ENCODE data around the gene SEC24B. TPM values are rescaled to one million over a fixed set of nuclear protein-coding genes. Genes with fewer than 3 reads are reported as not detected.
"Not testable (repeated sequence)": the region's sequence is repeated elsewhere in the genome, so short reads cannot be mapped to it uniquely, and the experiment has no call there.

SEC24B gene
- total RNA-seq, 1 experiment from 2014 or later = 19.4 TPM

DNA sequence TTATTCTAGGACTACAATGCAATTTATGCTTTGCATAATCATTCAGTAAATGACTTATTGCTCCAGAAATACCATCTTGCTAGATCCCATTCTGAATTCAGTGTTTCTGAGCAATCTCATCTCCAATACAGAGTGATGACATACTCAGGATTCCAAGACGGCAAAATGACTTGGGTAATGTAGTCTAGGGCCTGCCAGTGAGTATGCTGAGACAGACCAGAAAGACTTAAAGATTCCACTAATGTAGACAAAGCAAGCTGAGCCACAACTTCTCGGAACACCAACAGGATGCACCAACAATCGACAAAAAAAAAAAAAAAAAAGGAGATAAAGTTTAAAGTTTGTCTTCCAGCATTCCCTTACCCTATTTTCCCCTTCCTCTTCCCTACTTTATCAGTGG lies 919 bp upstream of the SEC24B start:
- peak; percentile 15 for DNase-seq (ENCODE audit: low spot score)

DNA sequence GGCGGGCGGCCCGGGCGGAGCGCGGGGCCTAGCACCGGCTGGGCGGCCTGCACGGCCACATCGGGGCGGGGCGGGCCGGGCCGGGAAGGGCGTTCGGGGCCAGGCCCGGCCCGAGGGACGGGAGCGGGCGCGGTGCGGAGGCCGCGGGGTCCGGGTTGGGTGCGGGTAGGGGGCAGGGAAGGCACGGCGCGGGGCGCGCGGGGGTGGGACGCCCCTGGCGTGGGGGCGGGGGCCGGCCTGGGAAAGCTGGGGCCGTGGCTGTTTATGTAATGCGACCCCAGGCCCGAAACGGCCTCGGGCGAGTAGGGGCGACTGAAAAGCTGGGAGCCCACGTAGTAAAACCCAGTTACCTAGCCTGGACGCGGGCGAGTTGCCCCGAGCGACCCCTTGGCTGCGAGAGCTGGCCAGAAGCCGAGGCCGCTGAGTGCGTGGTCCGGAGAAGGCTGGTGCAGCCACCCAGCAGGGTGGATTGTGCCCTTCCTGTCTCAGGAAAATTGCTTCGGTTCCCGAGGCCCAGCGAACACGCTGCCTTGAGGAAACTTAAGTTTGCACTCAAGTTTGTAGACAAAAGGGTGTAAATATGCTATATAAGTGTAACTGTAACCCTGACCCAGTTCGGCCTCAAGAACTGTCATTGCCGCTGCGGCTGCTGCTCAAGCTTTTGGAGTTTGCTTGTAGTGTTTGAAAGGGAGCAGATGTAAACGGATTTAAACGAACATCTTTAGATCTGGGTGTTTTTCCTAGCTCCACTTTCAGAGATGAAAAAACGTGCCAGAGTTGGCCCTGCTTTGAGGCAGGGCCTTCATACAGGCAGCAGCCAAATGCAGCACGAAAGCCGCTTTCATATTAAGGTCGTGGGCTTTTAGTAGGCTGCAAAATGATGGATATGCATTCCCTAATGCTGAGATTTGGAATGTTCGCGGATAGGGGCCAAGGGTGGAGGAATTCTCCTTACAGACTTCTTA lies 674 bp downstream of the SEC24B start:
- peak; percentile 6 for DNase-seq (ENCODE audit: low spot score)

DNA sequence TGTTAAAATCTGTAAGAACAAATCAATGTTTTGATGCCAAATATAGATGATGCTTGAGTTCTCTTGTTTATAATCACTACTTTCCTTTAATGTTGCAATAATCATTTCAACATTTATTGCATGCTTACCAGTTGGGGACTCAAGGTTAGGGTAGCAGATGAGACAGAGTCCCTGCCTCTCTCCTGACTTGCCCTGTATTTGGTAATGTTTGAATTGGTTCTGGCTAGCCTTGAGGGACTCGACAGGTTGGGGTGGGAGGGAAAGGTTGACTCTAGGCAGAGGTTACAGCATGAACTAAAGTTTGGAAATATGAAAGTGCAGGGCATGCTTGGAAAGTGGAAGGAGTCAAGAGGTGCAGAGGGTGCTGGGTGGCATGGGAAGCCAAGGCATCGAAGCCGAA lies 2.0 kb downstream of the SEC24B start:
- no peak for DNase-seq (ENCODE audit: low spot score)

DNA sequence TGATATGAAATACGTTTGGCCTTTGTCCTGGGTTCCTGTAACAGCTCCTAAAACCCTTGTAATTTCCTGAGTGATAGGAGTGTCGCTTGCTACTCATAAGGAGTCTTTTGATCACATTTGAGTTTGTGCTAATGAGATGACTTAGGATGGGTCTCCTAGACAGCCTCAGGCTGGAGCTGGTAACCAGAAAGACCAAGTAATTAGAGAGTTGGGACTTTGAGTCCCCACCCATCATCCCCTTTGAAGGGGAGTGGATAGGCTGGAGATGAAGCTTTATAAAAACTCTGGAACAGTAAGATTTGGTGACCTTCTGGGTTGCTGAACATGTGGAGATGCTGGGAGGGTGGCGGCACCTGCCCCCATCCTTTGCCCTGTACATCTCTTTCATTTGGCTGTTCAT lies 2.9 kb downstream of the SEC24B start:
- no peak for DNase-seq (ENCODE audit: low spot score)

DNA sequence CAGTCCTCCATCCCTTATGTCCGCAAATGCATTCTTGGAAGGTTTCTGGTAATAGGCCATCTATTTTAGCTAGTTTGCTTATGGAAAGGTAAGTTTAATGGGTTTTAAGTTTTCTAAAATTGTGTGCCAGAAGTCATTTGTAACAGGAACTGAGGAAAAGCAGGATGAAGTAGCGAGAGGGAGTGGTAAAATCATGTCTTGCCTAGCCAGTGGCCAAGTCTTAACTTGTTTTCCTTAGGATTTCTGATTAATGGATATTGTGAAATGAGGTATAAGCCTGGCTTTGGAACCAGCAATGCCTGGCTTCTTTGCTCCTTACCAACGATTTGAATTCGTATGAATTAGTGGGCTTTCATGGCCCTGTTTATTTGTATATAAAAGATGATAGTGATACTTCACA lies 7.3 kb downstream of the SEC24B start:
- DNase-seq (ENCODE audit: low spot score) = no peak

DNA sequence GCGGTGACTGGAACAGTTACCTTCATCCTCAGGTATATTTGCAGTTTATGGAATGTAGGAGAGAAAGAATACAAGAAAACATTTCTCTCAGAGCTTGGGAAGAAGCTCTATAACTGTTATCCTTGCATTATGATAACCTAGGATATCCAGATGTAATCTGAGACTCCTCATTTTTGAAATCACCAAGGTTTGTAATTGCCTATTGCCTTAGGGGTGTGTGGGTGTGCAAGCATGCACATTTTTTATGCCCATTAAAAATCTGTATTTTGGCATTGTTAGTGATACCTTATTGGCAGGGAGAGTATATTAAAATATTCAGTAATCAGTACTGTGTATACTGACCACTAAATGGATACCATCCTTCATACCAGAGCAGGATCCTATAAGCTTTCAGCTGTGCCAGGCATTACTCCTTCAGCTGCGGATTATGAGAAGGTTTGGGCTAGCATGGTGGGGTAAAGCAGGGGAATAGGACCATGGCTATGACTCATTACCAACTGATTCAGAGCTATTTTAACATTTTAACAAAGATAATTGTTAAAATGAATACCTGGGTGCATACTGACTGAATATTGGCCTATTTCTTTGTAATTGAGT lies 8.3 kb downstream of the SEC24B start:
- no peak for DNase-seq (ENCODE audit: low spot score)

DNA sequence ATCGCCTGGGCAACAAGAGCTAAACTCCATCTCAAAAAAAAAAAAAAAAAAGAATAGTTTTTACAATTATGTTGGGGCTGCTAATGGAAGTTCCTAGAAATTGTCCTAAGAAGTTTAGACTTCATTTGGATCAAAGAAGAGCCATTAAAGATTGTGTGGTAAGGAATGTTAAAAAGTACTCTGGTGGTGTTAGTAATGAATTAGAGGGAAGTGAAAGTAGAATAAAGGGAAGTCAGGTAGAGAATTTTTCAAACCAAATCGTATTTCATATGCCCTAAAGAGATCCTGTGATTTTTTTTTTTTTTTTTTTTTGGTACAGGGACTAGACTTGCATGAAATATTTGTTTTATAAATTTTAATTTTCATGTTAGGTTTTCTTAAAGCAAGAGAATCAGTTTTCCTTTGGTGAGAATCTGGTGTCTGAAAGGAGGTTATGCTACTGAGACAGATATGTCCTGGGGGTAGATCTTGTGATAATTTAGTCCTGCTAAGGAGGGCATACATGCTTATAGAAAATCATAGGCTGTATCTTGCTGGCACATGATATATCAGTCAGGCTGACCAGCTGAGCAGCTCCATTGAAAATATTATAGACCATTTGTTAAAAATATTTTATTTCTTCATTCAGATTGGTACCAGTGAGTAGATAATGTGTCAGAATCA lies 10.7 kb downstream of the SEC24B start:
- no peak for DNase-seq (ENCODE audit: low spot score)

DNA sequence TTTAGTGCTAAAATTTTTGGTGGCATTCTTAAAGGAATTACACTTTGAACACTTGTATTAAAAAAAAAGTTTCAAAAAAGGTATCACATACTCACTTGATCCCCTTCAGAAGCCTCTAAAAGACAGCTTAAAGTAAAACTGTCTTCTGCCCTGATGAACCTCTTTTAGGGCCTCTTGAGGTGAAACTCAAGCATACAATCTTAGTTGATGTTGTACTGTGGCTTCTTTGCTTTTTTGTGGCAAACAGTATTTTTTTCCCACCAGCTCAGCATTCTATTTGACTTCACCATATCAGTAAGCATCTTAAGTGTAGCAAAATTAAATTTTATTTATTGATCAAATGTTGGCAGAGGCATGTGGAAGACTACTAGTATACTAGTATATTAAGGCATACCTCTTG lies 13.7 kb downstream of the SEC24B start:
- no peak for DNase-seq (ENCODE audit: low spot score)

DNA sequence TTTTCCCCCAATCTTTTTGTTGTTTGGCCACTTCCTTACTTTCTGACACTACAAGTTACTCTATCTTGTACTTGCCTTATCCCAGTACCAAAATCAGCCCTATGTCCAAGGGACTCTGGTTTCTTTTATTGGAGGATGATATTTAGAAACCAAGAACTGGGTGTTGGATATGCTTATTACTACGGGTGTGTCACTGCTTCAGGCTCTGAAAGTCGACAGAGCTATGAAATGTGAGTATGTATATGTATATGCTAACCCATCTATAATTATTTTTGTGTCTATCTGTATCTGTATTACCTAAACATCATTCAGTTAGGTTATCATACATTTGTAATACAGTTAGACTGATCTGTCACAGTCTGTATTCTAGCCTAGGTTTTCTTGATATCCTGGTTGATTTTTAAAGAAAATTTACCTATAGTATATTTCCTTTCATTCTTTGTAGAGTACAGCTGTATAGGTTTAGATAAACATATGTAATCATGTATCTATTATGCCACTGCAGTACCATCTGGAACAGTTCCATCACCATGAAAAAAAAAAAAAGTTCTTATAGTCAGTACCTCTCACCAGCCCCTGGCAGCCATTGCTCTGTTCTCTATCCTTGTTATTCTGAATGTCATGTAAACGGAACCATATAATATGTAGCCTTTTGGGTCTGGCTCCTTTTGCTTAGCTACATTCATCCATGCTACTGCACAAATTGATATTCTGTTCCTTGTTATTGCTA lies 18.1 kb downstream of the SEC24B start:
- no peak for DNase-seq (ENCODE audit: low spot score)

DNA sequence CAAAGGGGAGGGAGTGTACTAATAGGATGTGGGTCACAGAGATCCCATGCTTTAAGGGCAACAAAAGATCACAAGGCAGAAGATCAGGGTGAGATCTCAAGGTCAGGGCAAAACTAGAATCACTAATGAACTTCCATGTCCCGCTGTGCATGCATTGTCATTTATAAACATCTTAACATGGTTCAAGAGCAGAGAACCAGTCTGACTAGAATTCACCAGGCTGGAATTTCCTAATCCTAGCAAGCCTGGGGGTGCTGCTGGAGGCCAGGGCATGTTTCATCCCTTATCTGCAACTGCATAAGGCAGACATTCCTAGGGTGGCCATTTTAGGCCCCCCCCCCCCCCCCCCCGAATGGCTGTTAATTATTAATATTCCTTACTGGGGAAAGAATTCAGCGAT lies 19.5 kb downstream of the SEC24B start:
- DNase-seq (ENCODE audit: low spot score) = not testable (repeated sequence)

DNA sequence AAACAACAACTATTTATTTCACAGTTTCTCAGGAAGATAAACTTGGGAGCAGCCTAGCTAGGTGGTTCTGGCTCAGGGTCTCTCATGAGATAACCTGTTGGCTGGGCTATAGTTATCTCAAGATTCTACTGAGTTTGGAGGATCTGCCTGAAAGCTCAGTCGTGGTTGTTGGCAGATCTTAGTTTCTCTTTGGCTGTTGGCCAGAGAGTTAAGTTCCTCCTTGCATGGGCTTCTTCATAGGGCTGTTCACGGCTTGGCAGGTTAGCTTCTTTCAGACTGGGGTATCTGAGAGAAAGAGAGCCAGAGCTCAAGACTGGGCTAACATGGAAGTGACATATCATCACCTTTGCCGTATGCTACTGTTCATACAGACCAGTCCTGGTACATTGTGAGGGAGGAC lies 28.7 kb downstream of the SEC24B start:
- no peak for DNase-seq (ENCODE audit: low spot score)

DNA sequence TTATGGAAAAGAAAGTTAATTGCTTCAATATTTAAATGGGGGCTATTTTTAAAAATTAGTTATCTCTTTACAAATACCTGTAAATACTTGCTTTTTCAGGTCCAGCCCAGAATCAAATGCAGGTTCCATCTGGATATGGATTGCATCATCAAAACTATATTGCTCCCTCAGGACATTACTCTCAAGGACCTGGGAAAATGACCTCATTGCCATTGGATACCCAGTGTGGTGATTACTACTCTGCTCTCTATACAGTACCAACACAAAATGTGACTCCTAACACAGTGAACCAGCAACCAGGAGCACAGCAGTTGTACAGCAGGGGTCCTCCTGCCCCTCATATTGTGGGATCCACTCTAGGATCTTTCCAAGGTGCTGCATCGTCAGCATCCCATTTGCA lies 29.2 kb downstream of the SEC24B start:
- no peak for DNase-seq (ENCODE audit: low spot score)

DNA sequence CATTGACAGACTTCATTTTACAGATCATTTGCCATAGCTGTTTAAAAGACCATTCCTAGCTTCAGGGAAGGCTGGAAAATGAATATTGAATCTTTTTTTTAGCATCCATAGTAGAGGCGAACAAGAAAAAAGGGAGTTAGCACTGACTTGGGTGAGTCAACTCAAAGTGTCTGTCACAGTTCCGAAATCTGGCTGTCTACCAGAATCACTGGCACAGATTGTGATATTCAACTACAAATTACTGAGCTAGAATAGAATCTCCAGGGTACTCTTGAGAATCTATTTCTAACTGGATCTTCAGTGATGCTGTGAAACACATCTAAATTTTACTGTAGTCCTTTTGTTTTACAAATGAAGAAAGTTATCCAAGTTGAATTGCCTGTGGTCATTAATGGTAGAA lies 31.5 kb downstream of the SEC24B start:
- no peak for DNase-seq (ENCODE audit: low spot score)

DNA sequence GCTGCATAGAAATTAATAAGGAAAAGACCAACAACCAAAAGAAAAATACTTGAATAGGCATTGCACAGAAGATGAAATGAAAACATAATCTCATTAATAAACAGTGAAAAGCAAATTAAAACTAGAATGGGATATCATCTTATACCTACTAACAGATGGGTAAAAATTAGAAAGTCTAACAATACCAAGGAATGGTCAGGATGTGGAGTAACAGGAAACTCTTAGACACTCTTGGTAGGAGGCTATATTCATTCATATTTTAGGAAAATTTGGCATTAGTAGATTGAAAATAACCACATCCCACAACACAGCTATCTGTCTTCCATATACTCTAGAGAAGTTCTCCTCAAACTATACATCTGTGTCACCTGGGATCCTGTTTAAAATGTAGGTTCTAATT lies 36.3 kb downstream of the SEC24B start:
- no peak for DNase-seq (ENCODE audit: low spot score)

DNA sequence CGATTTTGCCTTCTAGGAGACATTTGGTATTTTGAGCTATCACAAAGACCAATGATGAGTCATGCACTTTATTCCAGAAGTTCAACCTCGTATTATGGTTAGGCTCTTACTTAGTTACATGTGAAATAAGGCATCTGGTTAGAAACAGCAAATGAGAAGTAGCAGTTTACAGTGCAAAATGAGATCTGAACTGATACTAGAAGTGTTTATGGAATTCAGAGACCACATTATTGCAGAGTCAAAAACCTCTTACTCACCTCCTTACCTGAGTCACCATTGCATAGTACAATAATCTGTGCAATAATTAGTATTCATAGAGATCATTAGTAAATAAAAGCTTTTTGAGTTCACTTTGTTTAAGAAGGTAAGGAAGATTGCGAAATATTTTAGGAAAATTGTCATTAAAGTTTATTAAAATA lies 38.7 kb downstream of the SEC24B start:
- DNase-seq (ENCODE audit: low spot score) = peak; percentile 80

DNA sequence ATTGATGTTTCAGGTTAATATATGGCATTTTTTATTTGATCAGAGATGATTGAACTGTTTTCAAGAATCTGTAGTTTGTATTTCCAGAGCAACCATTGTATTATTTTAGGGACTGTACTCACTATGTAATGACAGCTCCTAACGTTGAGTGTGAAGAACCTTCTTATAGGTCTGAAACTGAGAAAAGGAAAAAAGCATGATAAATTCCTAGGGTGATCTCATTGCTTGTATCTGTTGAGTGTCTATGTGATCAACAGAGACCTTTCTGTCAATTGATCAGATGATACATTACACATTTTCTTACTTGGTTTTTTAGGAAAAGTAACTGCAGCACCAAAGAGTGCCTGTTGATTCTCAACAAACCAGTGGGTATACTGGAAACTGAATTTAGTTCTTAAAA lies 40.2 kb downstream of the SEC24B start:
- no peak for DNase-seq (ENCODE audit: low spot score)

DNA sequence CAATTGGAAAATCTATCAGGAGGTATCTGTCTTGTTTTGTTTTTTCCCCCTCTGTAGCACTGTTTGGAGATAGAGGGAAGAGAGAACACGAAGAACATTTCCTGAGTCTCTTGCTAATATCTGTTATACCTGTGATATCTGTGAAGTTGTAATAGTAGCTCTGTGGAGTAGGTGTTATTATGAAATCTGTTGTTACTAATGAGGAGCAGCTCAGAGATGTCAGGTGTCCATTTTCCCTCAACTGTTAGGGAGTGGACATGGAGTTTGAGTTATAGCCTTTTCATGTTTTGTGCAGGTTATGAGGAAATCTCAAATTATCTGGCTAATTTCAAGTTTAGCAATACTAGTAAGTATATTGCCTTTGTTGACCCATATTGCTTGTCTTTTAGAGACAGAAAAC lies 52.4 kb downstream of the SEC24B start:
- no peak for DNase-seq (ENCODE audit: low spot score)

DNA sequence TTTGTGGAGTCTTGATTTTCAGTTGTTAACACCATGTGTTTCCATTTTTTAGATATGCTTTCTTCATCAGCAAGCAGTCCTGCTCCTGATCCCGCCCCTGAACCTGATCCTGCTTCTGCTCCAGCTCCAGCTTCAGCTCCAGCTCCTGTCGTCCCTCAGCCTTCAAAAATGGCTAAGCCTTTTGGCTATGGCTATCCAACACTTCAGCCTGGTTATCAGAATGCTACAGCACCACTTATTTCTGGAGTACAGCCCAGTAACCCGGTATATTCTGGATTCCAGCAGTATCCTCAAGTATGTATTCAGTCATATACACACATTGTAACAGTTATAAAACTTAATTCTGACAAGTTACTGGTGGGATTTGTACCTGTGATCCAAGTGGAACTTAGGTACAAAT lies 60.9 kb downstream of the SEC24B start:
- no peak for DNase-seq (ENCODE audit: low spot score)

DNA sequence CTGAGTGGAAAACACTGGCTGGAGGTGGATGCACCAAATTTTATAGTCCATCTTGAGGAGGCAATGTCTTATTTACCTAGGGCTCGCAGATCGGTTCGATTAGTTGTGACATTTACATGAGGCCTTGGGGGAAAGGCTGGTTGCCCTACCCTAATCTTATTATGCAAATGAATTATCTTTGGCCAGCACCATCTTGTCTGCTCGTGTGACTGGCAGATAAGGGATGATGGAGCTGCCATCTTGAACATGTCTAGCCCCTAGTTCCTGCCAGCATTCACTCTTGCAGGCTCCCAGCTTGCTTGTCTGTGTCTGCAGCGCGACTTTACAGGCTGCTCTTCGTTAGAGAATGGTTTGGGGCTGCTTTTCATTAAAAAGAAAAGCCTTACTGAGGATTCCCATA lies 61.9 kb downstream of the SEC24B start:
- DNase-seq (ENCODE audit: low spot score) = no peak

DNA sequence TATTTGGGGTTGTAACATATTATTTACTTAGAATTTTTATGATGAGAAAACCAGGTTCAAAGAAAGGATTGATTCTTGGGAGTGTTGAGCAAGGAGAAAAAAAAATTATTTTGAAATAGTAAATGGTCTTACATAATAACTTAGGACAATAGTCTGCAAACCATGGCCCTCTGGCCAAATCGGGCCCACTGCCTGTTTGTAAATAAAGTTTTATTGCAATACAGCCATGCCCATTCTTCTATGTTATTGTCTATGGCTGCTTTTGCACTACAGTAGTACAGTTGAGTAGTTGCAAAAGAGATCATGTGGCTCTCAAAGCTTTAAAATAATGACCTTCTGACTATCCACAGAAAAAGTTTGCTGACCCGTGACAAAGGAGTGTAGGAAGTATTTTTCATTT lies 63.3 kb downstream of the SEC24B start:
- no peak for DNase-seq (ENCODE audit: low spot score)

DNA sequence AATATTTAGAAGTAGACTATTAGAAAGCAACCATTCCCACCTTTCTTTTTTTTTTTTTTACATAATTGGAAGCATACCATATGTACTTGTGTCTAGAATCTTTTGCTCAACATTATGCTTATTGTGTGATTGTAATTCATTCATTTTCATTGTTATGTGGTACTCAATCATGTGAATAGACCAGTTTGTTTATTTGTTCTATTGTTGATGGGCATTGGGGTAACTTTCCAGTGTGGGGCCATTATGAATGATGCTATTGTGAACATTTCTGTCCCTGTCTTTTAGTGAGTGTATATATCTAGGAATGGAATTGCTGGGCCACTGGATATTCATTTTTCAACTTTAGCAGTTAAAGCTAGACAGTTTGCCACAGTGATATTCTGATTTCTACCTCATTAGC lies 63.9 kb downstream of the SEC24B start:
- DNase-seq (ENCODE audit: low spot score) = no peak

DNA sequence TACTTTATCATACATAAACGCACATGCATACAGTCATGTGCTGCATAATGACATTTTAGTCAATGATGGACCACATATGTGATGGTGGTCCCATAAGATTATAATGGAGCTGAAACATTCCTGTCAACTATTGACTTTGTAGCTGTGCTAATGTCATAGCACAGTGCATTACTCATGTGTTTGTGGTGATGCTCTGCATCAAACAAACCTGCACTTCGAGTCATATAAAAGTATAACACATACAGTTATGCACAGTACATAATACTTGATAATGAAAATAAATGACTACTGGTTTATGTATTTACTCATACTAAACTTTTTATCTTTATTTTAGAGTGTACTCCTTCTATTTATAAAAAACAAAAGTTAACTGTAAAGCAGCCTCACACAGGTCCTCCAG lies 65.9 kb downstream of the SEC24B start:
- no peak for DNase-seq (ENCODE audit: low spot score)

All from H4 (cell line).